B cell (primary cell): ENCODE results near the gene DOK5. TPM values are rescaled to one million over a fixed set of nuclear protein-coding genes. Genes with fewer than 3 reads are reported as not detected.

Experiments used
- ATAC-seq: fragments of 200-7000 bp; cut with Tn5 transposase; one replicate; pipeline ENCODE4 v1.10.0; 2021; ENCODE audit warnings: low read depth, mild to moderate bottlenecking, moderate number of reproducible peaks, moderate library complexity
- CTCF ChIA-PET: fragments of 350-600 bp; sonication (Branson Sonifier 250); formaldehyde crosslinking; loops from one replicate; lab custom pipeline; 2021; ENCODE audit warnings: antibody characterized with exemption, inconsistent platforms; lab: Charles Lee
- POLR2A ChIA-PET: fragments of 350-600 bp; sonication (Branson Sonifier 250); formaldehyde crosslinking; loops from one replicate; lab custom pipeline; 2021; ENCODE audit warnings: antibody characterized with exemption; lab: Charles Lee
- DNase-seq: peaks from one replicate; pipeline ENCODE4 v3.0.0; 2013
- H2AFZ ChIP-seq: 2 replicates; pipeline ENCODE4 v1.6.1; 2012; ENCODE audit warnings: mild to moderate bottlenecking, low read depth, low read length; ENCODE audit not compliant: insufficient read depth, poor library complexity, severe bottlenecking
- H3K27ac ChIP-seq, 2 donors: 1 replicate in 1 of 2; 2 replicates in 1 of 2; pipeline ENCODE4 v1.5.1; 2012 to 2013; ENCODE audit warnings: low read length in 2 of 2, mild to moderate bottlenecking in 2 of 2, moderate library complexity in 1 of 2
- H3K27me3 ChIP-seq, 4 experiments: fragments of 200-600 bp in 1 of 4; sonication (generic) in 1 of 4; replicated peaks in 1 of 4; 1 replicate in 2 of 4; 2 replicates in 2 of 4; pipeline versions ENCODE4 v1.6.1 to v1.7.0; 2013 to 2016; ENCODE audit warnings: low read length in 3 of 4, mild to moderate bottlenecking in 2 of 4, mixed read lengths in 1 of 4, moderate library complexity in 1 of 4; ENCODE audit not compliant: insufficient read depth in 4 of 4, control insufficient read depth in 3 of 4; ENCODE audit errors: control extremely low read depth in 1 of 4
- H3K36me3 ChIP-seq, 2 experiments: replicated peaks in 1 of 2; 1 replicate in 1 of 2; 2 replicates in 1 of 2; pipeline versions ENCODE4 v1.6.1 to v1.7.1; 2013; ENCODE audit warnings: low read length in 1 of 2; ENCODE audit not compliant: insufficient read depth in 2 of 2, control insufficient read depth in 1 of 2; ENCODE audit errors: control extremely low read depth in 1 of 2, extremely low read depth in 1 of 2
- H3K4me1 ChIP-seq, 2 donors: fragments of 200-600 bp in 1 of 2; sonication (generic) in 1 of 2; 1 replicate in 1 of 2; 2 replicates in 1 of 2; pipeline versions ENCODE4 v1.5.1 to v1.6.1; 2013 to 2017; ENCODE audit warnings: low read length in 2 of 2; ENCODE audit not compliant: control insufficient read depth in 2 of 2, insufficient read depth in 2 of 2
- H3K4me2 ChIP-seq: replicated peaks from 2 replicates; pipeline ENCODE3; 2012; ENCODE audit warnings: mild to moderate bottlenecking, low read depth, low read length; ENCODE audit not compliant: poor library complexity, severe bottlenecking
- H3K4me3 ChIP-seq, 5 experiments: fragments of 200-600 bp in 1 of 5; sonication (generic) in 1 of 5; 1 replicate in 3 of 5; 2 replicates in 2 of 5; pipeline versions ENCODE4 v1.5.1 to v1.7.0; 2011 to 2016; ENCODE audit warnings: low read length in 4 of 5, mild to moderate bottlenecking in 4 of 5, low read depth in 2 of 5, control low read depth in 1 of 5, moderate library complexity in 1 of 5; ENCODE audit not compliant: insufficient read depth in 1 of 5; ENCODE audit errors: control extremely low read depth in 1 of 5, extremely low read depth in 1 of 5
- H3K79me2 ChIP-seq: fragments of 200-600 bp; sonication (generic); one replicate; pipeline ENCODE4 v1.6.0; 2016; ENCODE audit warnings: low read length; ENCODE audit not compliant: control insufficient read depth, insufficient read depth
- H3K9ac ChIP-seq: fragments of 200-600 bp; sonication (generic); 2 replicates; pipeline ENCODE4 v1.6.1; 2017; ENCODE audit warnings: mild to moderate bottlenecking, low read length, moderate library complexity
- H3K9me3 ChIP-seq, 3 donors: one replicate each; pipeline versions ENCODE4 v1.6.1 to v1.7.1; 2013; ENCODE audit warnings: low read length in 2 of 3; ENCODE audit not compliant: control insufficient read depth in 2 of 3, insufficient read depth in 1 of 3; ENCODE audit errors: control extremely low read depth in 1 of 3
- H4K20me1 ChIP-seq: 2 replicates; pipeline ENCODE4 v1.6.0; 2012; ENCODE audit warnings: mild to moderate bottlenecking, low read length; ENCODE audit not compliant: insufficient read depth, control insufficient read depth, poor library complexity, severe bottlenecking
- H3K27ac Mint-ChIP-seq: one replicate; pipeline ENCODE4 v1.8.0; 2021; ENCODE audit warnings: mixed read lengths
- H3K27me3 Mint-ChIP-seq: one replicate; pipeline ENCODE4 v1.8.0; 2021; ENCODE audit warnings: mixed read lengths
- H3K4me1 Mint-ChIP-seq: one replicate; pipeline ENCODE4 v1.8.0; 2021; ENCODE audit warnings: mixed read lengths
- H3K4me3 Mint-ChIP-seq: one replicate; pipeline ENCODE4 v1.8.0; 2021; ENCODE audit warnings: mixed read lengths
- H3K9me3 Mint-ChIP-seq: one replicate; pipeline ENCODE4 v1.8.0; 2022; ENCODE audit warnings: mixed read lengths; ENCODE audit not compliant: insufficient read depth
- EZH2 ChIP-seq: IDR thresholded peaks from 2 replicates; pipeline ENCODE4 v1.6.1; 2012; ENCODE audit warnings: borderline replicate concordance, low read depth, mild to moderate bottlenecking, moderate library complexity, low read length; ENCODE audit not compliant: insufficient read depth, poor library complexity, severe bottlenecking
- WGBS: methylation state at CpG from one replicate; pipeline ENCODE4 v1.1.5; 2013; ENCODE audit warnings: missing lambda C conversion rate; ENCODE audit not compliant: insufficient coverage; 5-methylcytosine and 5-hydroxymethylcytosine counted together
- intact Hi-C: fragments of 100-400 bp; cut with micrococcal nuclease; formaldehyde crosslinking; loops from one replicate; pipeline ENCODE4 v1.10.0; 2022
- polyA plus RNA-seq: library from polyadenylated mRNA; depleted of rRNA; stranded (reverse); fragments of >200 nt; gene quantifications from 2 replicates; pipeline ENCODE4 v1.2.3, GENCODE V29; 2012
- total RNA-seq, 2 donors: library from RNA; stranded (reverse); fragments of 120-200 nt in 1 of 2; gene quantifications; 1 replicate in 1 of 2; 2 replicates in 1 of 2; pipeline versions ENCODE4 v1.2.3 to v1.2.4, GENCODE V29; 2013 to 2022
- TF ChIP-seq, protein P1 (sequence below): fragments of 200-600 bp; IDR thresholded peaks from one replicate; pipeline ENCODE4 v1.8.0; 2022; ENCODE audit warnings: antibody characterized with exemption, mild to moderate bottlenecking

The DOK5 gene
- total and polyA plus RNA-seq, 2 donors (not counting 1 experiment from before 2014, with no cell fraction given) = not detected

GRCh38 chr20:54433636-54434035, 41.8 kb upstream of the DOK5 start:
- TF ChIP-seq EZH2 = no peak
- TF ChIP-seq, protein P1, sequence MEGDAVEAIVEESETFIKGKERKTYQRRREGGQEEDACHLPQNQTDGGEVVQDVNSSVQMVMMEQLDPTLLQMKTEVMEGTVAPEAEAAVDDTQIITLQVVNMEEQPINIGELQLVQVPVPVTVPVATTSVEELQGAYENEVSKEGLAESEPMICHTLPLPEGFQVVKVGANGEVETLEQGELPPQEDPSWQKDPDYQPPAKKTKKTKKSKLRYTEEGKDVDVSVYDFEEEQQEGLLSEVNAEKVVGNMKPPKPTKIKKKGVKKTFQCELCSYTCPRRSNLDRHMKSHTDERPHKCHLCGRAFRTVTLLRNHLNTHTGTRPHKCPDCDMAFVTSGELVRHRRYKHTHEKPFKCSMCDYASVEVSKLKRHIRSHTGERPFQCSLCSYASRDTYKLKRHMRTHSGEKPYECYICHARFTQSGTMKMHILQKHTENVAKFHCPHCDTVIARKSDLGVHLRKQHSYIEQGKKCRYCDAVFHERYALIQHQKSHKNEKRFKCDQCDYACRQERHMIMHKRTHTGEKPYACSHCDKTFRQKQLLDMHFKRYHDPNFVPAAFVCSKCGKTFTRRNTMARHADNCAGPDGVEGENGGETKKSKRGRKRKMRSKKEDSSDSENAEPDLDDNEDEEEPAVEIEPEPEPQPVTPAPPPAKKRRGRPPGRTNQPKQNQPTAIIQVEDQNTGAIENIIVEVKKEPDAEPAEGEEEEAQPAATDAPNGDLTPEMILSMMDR = no peak
- intact Hi-C loops = no loop called here
- Histone ChIP-seq H3K36me3 (no peaks in the 10 kb centered on the region), H4K20me1 (no peaks in the 10 kb centered on the region), H3K79me2 (no peaks in the 10 kb centered on the region), H3K9ac (no peak overlapping the region), H3K4me1 (no peaks in the 10 kb centered on the region), H3K9me3 (no peaks in the 10 kb centered on the region), H2AFZ (no peak overlapping the region), H3K27me3 (no peaks in the 10 kb centered on the region), H3K4me3 (no peak overlapping the region), H3K4me2 (no peak overlapping the region), H3K27ac (no peak overlapping the region)
- ChIA-PET POLR2A (no interaction called here), CTCF (no interaction called here)
- Mint-ChIP-seq H3K27me3 (no peaks in the 10 kb centered on the region), H3K4me3 (no peak overlapping the region), H3K9me3 (no peaks in the 10 kb centered on the region), H3K27ac (no peak overlapping the region), H3K4me1 (no peaks in the 10 kb centered on the region)
- WGBS = 87% methylated on average over 9 of the region's 9 CpGs
- DNase-seq = no peak
- ATAC-seq = no peak

- Histone ChIP-seq H3K4me3 (no peak overlapping the region), H3K4me2 (no peak overlapping the region), H3K9me3 (no peaks in the 10 kb centered on the region), H3K9ac (no peak overlapping the region), H2AFZ (no peak overlapping the region), H3K36me3 (no peaks in the 10 kb centered on the region), H3K27me3 (no peaks in the 10 kb centered on the region), H3K4me1 (no peaks in the 10 kb centered on the region), H3K27ac (no peak overlapping the region), H4K20me1 (no peaks in the 10 kb centered on the region), H3K79me2 (no peaks in the 10 kb centered on the region)
- TF ChIP-seq, protein P1 = no peak
- TF ChIP-seq EZH2 = no peak
- Mint-ChIP-seq H3K9me3 (no peaks in the 10 kb centered on the region), H3K4me3 (no peak overlapping the region), H3K4me1 (no peaks in the 10 kb centered on the region), H3K27me3 (peaks cover 2% of the 10 kb centered on the region), H3K27ac (no peak overlapping the region)
- intact Hi-C loops = no loop called here
- ChIA-PET CTCF (no interaction called here), POLR2A (no interaction called here)
- DNase-seq = no peak
- WGBS = 100% methylated on average over 5 of the region's 7 CpGs
- ATAC-seq = no peak
These were observed 41.2 kb upstream of the DOK5 start for GRCh38 chr20:54434196-54434595.
